Effector memory CD4-positive, alpha-beta T cell (primary cell): ENCODE measurements around the gene SNX12.
A peak's percentile ranks its signal among the peaks of the same experiment; 100 is the strongest.
"Not testable (repeated sequence)": the region's sequence is repeated elsewhere in the genome, so short reads cannot be mapped to it uniquely, and the experiment has no call there.

Experiments used
- DNase-seq, 3 donors: peaks; one replicate each; pipeline ENCODE4 v3.0.0-alpha.2; 2020
- H3K27ac ChIP-seq: 2 replicates; pipeline ENCODE4 v1.7.0; 2013; ENCODE audit warnings: mild to moderate bottlenecking, low read length, moderate library complexity; ENCODE audit not compliant: insufficient read depth, poor library complexity, severe bottlenecking
- H3K27me3 ChIP-seq: replicated peaks from 2 replicates; pipeline ENCODE4 v1.7.0; 2013; ENCODE audit warnings: mild to moderate bottlenecking, low read length; ENCODE audit not compliant: insufficient read depth, control insufficient read depth, poor library complexity, severe bottlenecking
- H3K36me3 ChIP-seq: 2 replicates; pipeline ENCODE4 v1.7.0; 2013; ENCODE audit warnings: mild to moderate bottlenecking, low read length, moderate library complexity; ENCODE audit not compliant: control insufficient read depth, insufficient read depth
- H3K4me1 ChIP-seq: 2 replicates; pipeline ENCODE4 v1.7.0; 2013; ENCODE audit warnings: low read length, mild to moderate bottlenecking; ENCODE audit not compliant: control insufficient read depth, insufficient read depth, poor library complexity, severe bottlenecking
- H3K4me3 ChIP-seq: 2 replicates; pipeline ENCODE4 v1.7.0; 2013; ENCODE audit warnings: low read length, low read depth, mild to moderate bottlenecking; ENCODE audit not compliant: insufficient read depth, poor library complexity, severe bottlenecking
- H3K9me3 ChIP-seq: 2 replicates; pipeline ENCODE4 v1.7.0; 2013; ENCODE audit warnings: mild to moderate bottlenecking, low read length, moderate library complexity; ENCODE audit not compliant: control insufficient read depth

The SNX12 gene

DNA sequence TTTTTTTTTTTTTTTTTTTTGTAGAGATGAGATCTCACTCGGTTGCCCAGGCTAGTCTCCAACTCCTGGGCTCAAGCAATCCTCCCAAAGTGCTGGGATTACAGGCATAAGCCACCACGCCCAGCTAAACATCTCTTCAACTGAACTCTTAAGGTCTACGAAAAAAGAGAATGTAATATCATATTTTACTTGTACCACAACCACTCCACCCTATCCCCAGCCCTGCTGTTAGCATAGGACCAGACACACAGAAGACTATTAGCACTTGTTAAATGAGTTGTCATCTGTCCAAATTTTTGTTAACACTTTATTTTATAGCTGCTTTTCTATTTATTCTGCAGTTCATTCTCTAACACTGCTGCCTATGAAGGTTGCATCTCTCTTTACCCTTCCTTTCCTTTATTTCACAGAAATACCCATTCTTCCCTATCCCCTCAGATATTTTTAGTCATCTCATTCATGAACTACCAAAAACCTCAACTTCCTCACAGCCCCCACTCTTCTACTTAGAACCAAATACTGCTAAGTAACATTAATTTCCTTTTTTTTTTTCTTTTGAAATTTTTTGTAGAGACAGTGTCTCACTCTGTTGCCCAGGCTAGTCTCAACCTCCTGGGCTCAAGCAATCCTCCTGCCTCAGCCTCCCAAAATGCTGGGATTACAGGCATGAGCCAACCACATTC lies 10.1 kb downstream of the SNX12 start:
- no peaks in the 10 kb centered on the region for H3K4me1 ChIP-seq
- no peak overlapping the region for H3K4me3 ChIP-seq
- no peak overlapping the region for H3K27ac ChIP-seq
- no peaks in the 10 kb centered on the region for H3K36me3 ChIP-seq
- no peaks in the 10 kb centered on the region for H3K9me3 ChIP-seq
- H3K27me3 ChIP-seq = no peaks in the 10 kb centered on the region
- DNase-seq = no peak

DNA sequence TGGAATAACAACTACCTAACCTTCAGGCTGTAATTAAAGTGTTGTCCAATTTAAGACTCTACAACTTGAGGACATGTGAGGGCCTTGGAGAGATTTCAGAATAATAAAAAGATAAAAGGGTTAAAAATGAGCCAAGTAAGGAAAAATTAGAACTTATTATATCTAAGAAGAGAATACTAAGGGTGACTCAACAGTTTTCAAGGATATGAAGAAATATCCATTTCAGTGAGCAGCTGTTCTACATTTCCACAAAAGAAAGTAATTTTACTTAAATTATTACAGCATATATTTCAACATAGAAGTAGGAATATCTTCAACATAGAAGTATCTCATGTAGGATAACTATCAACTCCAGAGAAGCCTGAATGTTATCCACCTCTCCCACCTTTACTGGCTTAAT lies 11.3 kb downstream of the SNX12 start:
- no peak for DNase-seq
- Histone ChIP-seq H3K4me3 (no peak overlapping the region), H3K27me3 (no peaks in the 10 kb centered on the region), H3K9me3 (no peaks in the 10 kb centered on the region), H3K27ac (no peak overlapping the region), H3K4me1 (no peaks in the 10 kb centered on the region), H3K36me3 (no peaks in the 10 kb centered on the region)

DNA sequence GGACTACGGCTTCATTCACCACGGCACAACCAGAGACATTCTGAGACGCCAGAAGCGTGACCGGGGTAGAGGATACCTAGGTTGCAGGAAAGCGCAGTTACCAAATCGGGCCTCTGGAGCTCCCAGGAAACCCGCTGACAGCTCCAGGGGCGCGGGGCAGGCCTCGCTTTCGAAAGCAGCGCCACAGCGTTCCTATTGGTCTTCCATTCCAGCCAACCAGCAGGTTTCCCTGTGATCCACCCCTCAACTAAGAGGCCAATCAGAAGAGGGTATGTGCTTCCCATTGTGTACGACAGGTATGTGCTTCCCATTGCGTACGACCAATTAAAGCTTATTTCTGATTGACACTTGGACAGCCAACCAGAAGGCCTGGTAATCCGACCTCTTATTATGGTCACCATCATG lies 14.9 kb downstream of the SNX12 start:
- no peak overlapping the region for H3K27ac ChIP-seq
- no peaks in the 10 kb centered on the region for H3K36me3 ChIP-seq
- no peaks in the 10 kb centered on the region for H3K27me3 ChIP-seq
- no peaks in the 10 kb centered on the region for H3K4me1 ChIP-seq
- no peak overlapping the region for H3K4me3 ChIP-seq
- no peaks in the 10 kb centered on the region for H3K9me3 ChIP-seq
- DNase-seq = peak in 2 of 3 donors; percentile 2 to 3

DNA sequence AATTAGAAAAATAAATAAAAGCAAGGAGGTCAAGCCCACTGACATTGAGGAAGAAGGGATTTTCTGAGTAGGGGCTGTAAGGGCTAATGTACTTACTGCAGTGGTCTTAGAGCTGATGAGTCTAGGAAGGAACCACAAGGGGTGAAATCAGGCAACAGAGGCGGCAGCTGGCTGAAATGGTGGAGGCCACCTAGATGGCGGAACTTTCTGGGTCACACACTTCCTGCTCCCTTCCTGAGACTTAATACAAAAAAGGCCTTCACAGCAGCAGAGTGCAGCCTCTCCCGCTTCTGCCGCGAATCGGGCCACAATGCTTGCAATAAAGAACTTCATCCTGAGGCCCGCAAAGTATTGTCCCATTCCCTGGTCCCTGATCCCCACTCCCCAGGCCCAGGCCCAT lies 15.4 kb downstream of the SNX12 start:
- Histone ChIP-seq H3K27ac (no peak overlapping the region), H3K4me1 (no peaks in the 10 kb centered on the region), H3K9me3 (no peaks in the 10 kb centered on the region), H3K4me3 (no peak overlapping the region), H3K36me3 (no peaks in the 10 kb centered on the region), H3K27me3 (no peaks in the 10 kb centered on the region)
- DNase-seq = no peak

DNA sequence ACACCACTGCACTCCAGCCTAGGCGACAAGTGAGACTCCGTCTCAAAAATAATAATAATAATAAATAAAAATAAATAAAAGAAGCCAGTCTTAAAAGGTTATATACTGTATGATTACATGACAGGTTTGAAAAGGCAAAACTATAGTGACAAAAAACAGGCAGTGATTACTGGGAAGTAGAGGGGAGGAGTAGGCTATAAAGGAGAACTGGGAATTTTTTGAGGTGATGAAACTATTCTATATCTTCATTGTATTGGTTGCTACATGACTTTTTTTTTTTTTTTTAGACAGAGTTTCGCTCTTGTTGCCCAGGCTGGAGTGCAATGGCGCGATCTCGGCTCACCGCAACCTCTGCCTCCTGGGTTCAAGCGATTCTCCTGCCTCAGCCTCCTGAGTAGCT lies 20.2 kb downstream of the SNX12 start:
- not testable (repeated sequence) for H3K36me3 ChIP-seq, H3K4me3 ChIP-seq, H3K27me3 ChIP-seq, H3K27ac ChIP-seq, H3K4me1 ChIP-seq, H3K9me3 ChIP-seq, DNase-seq

DNA sequence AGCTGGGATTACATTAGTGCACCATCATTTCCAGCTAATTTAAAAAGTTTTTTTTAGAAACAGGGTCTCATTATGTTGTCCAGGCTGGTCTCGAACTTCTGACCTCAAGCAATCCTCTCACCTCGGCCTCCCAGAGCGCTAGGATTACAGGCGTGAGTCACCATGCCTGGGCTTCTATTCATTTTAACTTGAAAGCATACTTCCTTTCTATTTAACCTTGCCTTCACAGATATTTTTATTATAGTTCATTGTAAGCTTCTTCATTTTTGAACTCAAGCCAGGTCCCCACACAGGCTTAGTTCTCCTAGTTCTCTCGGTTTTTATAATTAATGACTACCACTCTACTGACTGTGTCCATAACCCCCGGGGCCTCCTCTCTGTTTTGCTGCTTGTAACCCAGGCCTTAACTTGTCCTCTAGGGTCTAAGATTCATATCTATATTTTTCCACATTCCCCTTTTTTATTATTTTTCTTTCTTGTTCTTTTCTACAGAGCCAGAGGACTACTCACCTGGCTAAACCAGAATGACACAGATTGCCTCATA lies 50.7 kb downstream of the SNX12 start:
- no peaks in the 10 kb centered on the region for H3K27me3 ChIP-seq
- no peaks in the 10 kb centered on the region for H3K4me1 ChIP-seq
- H3K27ac ChIP-seq = no peak overlapping the region
- no peaks in the 10 kb centered on the region for H3K36me3 ChIP-seq
- H3K4me3 ChIP-seq = no peak overlapping the region
- no peaks in the 10 kb centered on the region for H3K9me3 ChIP-seq
- no peak for DNase-seq
